DND-41 (cell line): ENCODE data around the gene ERF.

ENCODE experiments used
- ATAC-seq: fragments of 200-7000 bp; cut with Tn5 transposase; 3 replicates; pipeline ENCODE4 v1.9.1; 2021; ENCODE audit warnings: low read depth; ENCODE audit not compliant: insufficient read depth
- DNase-seq: peaks from one replicate; pipeline ENCODE4 v3.0.0-alpha.2; 2020
- H2AFZ ChIP-seq: 2 replicates; pipeline ENCODE4 v1.6.0; 2012; ENCODE audit warnings: low read depth, low read length
- H3K27ac ChIP-seq: 2 replicates; pipeline ENCODE4 v1.5.1; 2012; ENCODE audit warnings: low read length, inconsistent platforms
- H3K27me3 ChIP-seq: fragments of 200-600 bp; sonication (generic); 2 replicates; pipeline ENCODE4 v1.6.0; 2012; ENCODE audit warnings: low read length, mild to moderate bottlenecking, inconsistent platforms; ENCODE audit not compliant: insufficient read depth, poor library complexity
- H3K36me3 ChIP-seq: 2 replicates; pipeline ENCODE4 v1.5.1; 2012; ENCODE audit warnings: low read length, inconsistent platforms; ENCODE audit not compliant: insufficient read depth
- H3K4me1 ChIP-seq: 2 replicates; pipeline ENCODE4 v1.5.1; 2012; ENCODE audit warnings: mild to moderate bottlenecking, low read length; ENCODE audit not compliant: insufficient read depth
- H3K4me2 ChIP-seq: 2 replicates; pipeline ENCODE4 v1.6.0; 2012; ENCODE audit warnings: mild to moderate bottlenecking, moderate library complexity, low read length, inconsistent platforms; ENCODE audit not compliant: insufficient read depth
- H3K4me3 ChIP-seq, 2 experiments: fragments of 200-600 bp in 1 of 2; shearing (Covaris generic) in 1 of 2; 2 replicates each; pipeline ENCODE4 v1.5.1; 2012 to 2016; ENCODE audit warnings: inconsistent platforms in 2 of 2, low read length in 2 of 2, mild to moderate bottlenecking in 2 of 2, low read depth in 1 of 2, moderate library complexity in 1 of 2
- H3K79me2 ChIP-seq: 2 replicates; pipeline ENCODE4 v1.6.0; 2012; ENCODE audit warnings: low read length, inconsistent platforms; ENCODE audit not compliant: insufficient read depth
- H3K9ac ChIP-seq: 2 replicates; pipeline ENCODE4 v1.6.0; 2012; ENCODE audit warnings: low read depth, mild to moderate bottlenecking, inconsistent platforms, low read length, moderate library complexity
- H3K9me3 ChIP-seq: 2 replicates; pipeline ENCODE4 v1.5.1; 2012; ENCODE audit warnings: low read length, moderate library complexity, mild to moderate bottlenecking, inconsistent platforms; ENCODE audit not compliant: insufficient read depth, severe bottlenecking
- H4K20me1 ChIP-seq: 2 replicates; pipeline ENCODE4 v1.6.0; 2012; ENCODE audit warnings: low read length; ENCODE audit not compliant: insufficient read depth
- CTCF ChIP-seq: IDR thresholded peaks from 2 replicates; pipeline ENCODE4 v1.5.1; 2012; ENCODE audit warnings: borderline replicate concordance, low read length, moderate library complexity, mild to moderate bottlenecking; ENCODE audit not compliant: poor library complexity, severe bottlenecking; ENCODE audit errors: extremely low read depth
- EZH2 ChIP-seq: IDR thresholded peaks from 3 replicates; pipeline ENCODE4 v1.6.1; 2012; ENCODE audit warnings: borderline replicate concordance, low read depth, mild to moderate bottlenecking, moderate library complexity, low read length, inconsistent platforms; ENCODE audit not compliant: severe bottlenecking

ERF gene

GRCh38 chr19:42274065-42274682 is 19.2 kb upstream of the ERF start:
- H3K4me3 ChIP-seq, result no peak overlapping the region
- no peaks in the 10 kb centered on the region for H3K9me3 ChIP-seq
- no peak overlapping the region for H3K4me2 ChIP-seq
- ATAC-seq, result no peak
- TF ChIP-seq EZH2, result no peak
- TF ChIP-seq CTCF, result no peak
- DNase-seq, result no peak
- no peak overlapping the region for H2AFZ ChIP-seq
- no peaks in the 10 kb centered on the region for H3K27me3 ChIP-seq
- peaks cover 42% of the 10 kb centered on the region for H3K36me3 ChIP-seq
- H3K79me2 ChIP-seq, result peaks cover 34% of the 10 kb centered on the region
- H4K20me1 ChIP-seq, result no peaks in the 10 kb centered on the region
- H3K4me1 ChIP-seq, result peaks cover 27% of the 10 kb centered on the region
- no peak overlapping the region for H3K27ac ChIP-seq
- no peak overlapping the region for H3K9ac ChIP-seq

- DNase-seq (no peak), ATAC-seq (no peak)
- H3K36me3 ChIP-seq, result peaks cover 42% of the 10 kb centered on the region
- peaks cover 28% of the 10 kb centered on the region for H3K79me2 ChIP-seq
- no peak overlapping the region for H3K4me3 ChIP-seq
- H3K27me3 ChIP-seq, result no peaks in the 10 kb centered on the region
- H4K20me1 ChIP-seq, result no peaks in the 10 kb centered on the region
- peaks cover 21% of the 10 kb centered on the region for H3K4me1 ChIP-seq
- no peak for TF ChIP-seq CTCF
- TF ChIP-seq EZH2, result no peak
- no peak overlapping the region for H3K4me2 ChIP-seq
- H3K27ac ChIP-seq, result no peak overlapping the region
- H3K9me3 ChIP-seq, result no peaks in the 10 kb centered on the region
- H2AFZ ChIP-seq, result no peak overlapping the region
- H3K9ac ChIP-seq, result no peak overlapping the region
Measured at GRCh38 chr19:42273407-42274064, 18.6 kb upstream of the ERF start.

GRCh38 chr19:42272989-42273406 is 18.1 kb upstream of the ERF start:
- Histone ChIP-seq H4K20me1 (no peaks in the 10 kb centered on the region), H3K27me3 (no peaks in the 10 kb centered on the region), H3K79me2 (peaks cover 28% of the 10 kb centered on the region), H2AFZ (no peak overlapping the region), H3K4me3 (no peak overlapping the region), H3K36me3 (peaks cover 42% of the 10 kb centered on the region), H3K9me3 (no peaks in the 10 kb centered on the region), H3K4me1 (peaks cover 16% of the 10 kb centered on the region), H3K9ac (no peak overlapping the region), H3K4me2 (no peak overlapping the region), H3K27ac (no peak overlapping the region)
- no peak for DNase-seq
- TF ChIP-seq CTCF (no peak), EZH2 (no peak)
- no peak for ATAC-seq
